ENCODE results near the gene IGFBPL1.
"Not testable (repeated sequence)": the region's sequence is repeated elsewhere in the genome, so short reads cannot be mapped to it uniquely, and the experiment has no call there.

IGFBPL1 gene

GRCh38 chr9:38406476-38407186 is 17.6 kb downstream of the IGFBPL1 start:
- no peaks in the 10 kb centered on the region for H3K9me3 ChIP-seq (ENCODE audit: control insufficient read depth, low read length)
- H3K27me3 ChIP-seq (ENCODE audit: control insufficient read depth, insufficient read depth, low read length) = no peaks in the 10 kb centered on the region
- H3K79me2 ChIP-seq = no peaks in the 10 kb centered on the region
- no peak overlapping the region for H3K4me2 ChIP-seq (ENCODE audit: low read length)
- no peaks in the 10 kb centered on the region for H3K36me3 ChIP-seq (ENCODE audit: control insufficient read depth, insufficient read depth, low read length)
- TF ChIP-seq CTCF (IDR thresholded peaks at IDR 0.05) = no peak
- no peaks in the 10 kb centered on the region for H3K4me1 ChIP-seq
- H2AFZ ChIP-seq = no peak overlapping the region
- H3K4me3 ChIP-seq (ENCODE audit: low read depth, low read length) = no peak overlapping the region
- no peak overlapping the region for H3K9ac ChIP-seq
- H3K27ac ChIP-seq = no peak overlapping the region

DNA sequence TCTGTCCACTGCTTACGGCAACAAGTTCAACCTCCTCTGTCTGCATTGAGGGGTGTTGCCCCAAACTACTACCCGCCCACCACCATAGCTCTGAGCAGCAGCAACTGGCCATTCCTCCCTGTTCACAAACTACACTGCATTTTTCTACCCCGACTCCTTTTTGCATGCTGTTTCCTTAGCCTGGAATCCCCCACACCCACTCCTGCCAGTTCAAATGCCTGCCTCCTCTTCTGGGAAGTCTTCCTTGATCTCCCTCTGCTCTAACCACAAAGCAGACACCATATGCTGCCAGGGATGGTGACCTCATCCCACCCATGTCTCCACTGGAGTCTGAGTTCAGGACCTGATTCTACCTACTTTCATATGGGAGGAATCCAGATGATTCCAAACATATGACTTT is 18.5 kb downstream of the IGFBPL1 start:
- Histone ChIP-seq H2AFZ (no peak overlapping the region), H3K4me1 (no peaks in the 10 kb centered on the region)

GRCh38 chr9:38404314-38404713 is 19.9 kb downstream of the IGFBPL1 start:
- Histone ChIP-seq H3K27ac (no peak overlapping the region), H3K4me2 (ENCODE audit: low read length) (no peak overlapping the region), H3K9ac (no peak overlapping the region), H3K4me3 (ENCODE audit: low read depth, low read length) (no peak overlapping the region), H3K79me2 (no peaks in the 10 kb centered on the region), H3K36me3 (ENCODE audit: control insufficient read depth, insufficient read depth, low read length) (no peaks in the 10 kb centered on the region), H3K4me1 (no peaks in the 10 kb centered on the region), H2AFZ (no peak overlapping the region), H3K27me3 (ENCODE audit: control insufficient read depth, insufficient read depth, low read length) (no peaks in the 10 kb centered on the region), H3K9me3 (ENCODE audit: control insufficient read depth, low read length) (no peaks in the 10 kb centered on the region)
- no peak for TF ChIP-seq CTCF (IDR thresholded peaks at IDR 0.05)

More for the DNA sequence above, 18.5 kb downstream of the IGFBPL1 start:
- no peak for TF ChIP-seq CTCF (IDR thresholded peaks at IDR 0.05)
- H3K36me3 ChIP-seq (ENCODE audit: control insufficient read depth, insufficient read depth, low read length) = no peaks in the 10 kb centered on the region
- H3K27me3 ChIP-seq (ENCODE audit: control insufficient read depth, insufficient read depth, low read length) = no peaks in the 10 kb centered on the region
- H3K27ac ChIP-seq = no peak overlapping the region
- no peak overlapping the region for H3K4me3 ChIP-seq (ENCODE audit: low read depth, low read length)
- H3K4me2 ChIP-seq (ENCODE audit: low read length) = no peak overlapping the region
- no peaks in the 10 kb centered on the region for H3K9me3 ChIP-seq (ENCODE audit: control insufficient read depth, low read length)
- H3K9ac ChIP-seq = no peak overlapping the region
- no peaks in the 10 kb centered on the region for H3K79me2 ChIP-seq

- Histone ChIP-seq H3K9me3 (ENCODE audit: control insufficient read depth, low read length) (no peaks in the 10 kb centered on the region), H2AFZ (no peak overlapping the region), H3K27ac (no peak overlapping the region), H3K36me3 (ENCODE audit: control insufficient read depth, insufficient read depth, low read length) (no peaks in the 10 kb centered on the region), H3K79me2 (no peaks in the 10 kb centered on the region), H3K4me3 (ENCODE audit: low read depth, low read length) (no peak overlapping the region), H3K4me2 (ENCODE audit: low read length) (no peak overlapping the region), H3K27me3 (ENCODE audit: control insufficient read depth, insufficient read depth, low read length) (no peaks in the 10 kb centered on the region), H3K4me1 (no peaks in the 10 kb centered on the region), H3K9ac (no peak overlapping the region)
- no peak for TF ChIP-seq CTCF (IDR thresholded peaks at IDR 0.05)
Measured at GRCh38 chr9:38401994-38402393, 22.3 kb downstream of the IGFBPL1 start.

- H3K4me2 ChIP-seq (ENCODE audit: low read length); H3K36me3 ChIP-seq (ENCODE audit: control insufficient read depth, insufficient read depth, low read length); H3K27ac ChIP-seq; H3K27me3 ChIP-seq (ENCODE audit: control insufficient read depth, insufficient read depth, low read length); H3K79me2 ChIP-seq; H2AFZ ChIP-seq; H3K4me1 ChIP-seq; H3K4me3 ChIP-seq (ENCODE audit: low read depth, low read length); H3K9ac ChIP-seq; H3K9me3 ChIP-seq (ENCODE audit: control insufficient read depth, low read length): not testable (repeated sequence)
Measured at GRCh38 chr9:38399191-38399590, 25.1 kb downstream of the IGFBPL1 start.

All from parathyroid adenoma (tissue), 2 donors.